Body of pancreas (tissue), 4 donors: ENCODE data around the gene SEMA3D.

Experiments used
- CTCF ChIP-seq, 7 experiments: fragments of 450-650 bp in 4 of 7; fragments of 200-600 bp in 3 of 7; sonication (generic) in 3 of 7; IDR thresholded peaks; one replicate each; pipeline ENCODE4 v1.5.1; 2016 to 2019; ENCODE audit warnings: antibody characterized with exemption in 7 of 7
- POLR2A ChIP-seq, 3 donors: fragments of 450-650 bp; IDR thresholded peaks; one replicate each; pipeline ENCODE4 v1.6.1; 2016; ENCODE audit warnings: antibody characterized with exemption in 3 of 3, mild to moderate bottlenecking in 2 of 3

- TF ChIP-seq POLR2A (IDR thresholded peaks at IDR 0.05) (no peak), CTCF (IDR thresholded peaks at IDR 0.05) (no peak)
Measured at GRCh38 chr7:85153715-85154114, 33.1 kb downstream of the SEMA3D start.
